Psoas muscle (tissue), 8 donors: ENCODE data around the gene ITPK1. TPM values are rescaled to one million over a fixed set of nuclear protein-coding genes. Genes with fewer than 3 reads are reported as not detected.

Source experiments
- ATAC-seq, 4 donors: fragments of 200-7000 bp; cut with Tn5 transposase; one replicate each; pipeline ENCODE4 v1.9.1; 2020; ENCODE audit warnings: moderate library complexity in 3 of 4, mild to moderate bottlenecking in 2 of 4
- DNase-seq, 2 donors: peaks; one replicate each; pipeline ENCODE4 v3.0.0-alpha.2; 2020
- H3K27ac ChIP-seq: fragments of 200-600 bp; one replicate; pipeline ENCODE4 v1.8.0; 2022
- H3K27me3 ChIP-seq, 3 donors: fragments of 200-600 bp in 1 of 3; one replicate each; pipeline versions ENCODE4 v1.6.1 to v1.8.0; 2013 to 2022; ENCODE audit warnings: low read length in 2 of 3, mild to moderate bottlenecking in 2 of 3, moderate library complexity in 1 of 3; ENCODE audit not compliant: insufficient read depth in 3 of 3
- H3K36me3 ChIP-seq, 2 donors: fragments of 200-600 bp in 1 of 2; one replicate each; pipeline versions ENCODE4 v1.6.1 to v1.8.0; 2013 to 2022; ENCODE audit warnings: low read depth in 1 of 2, mild to moderate bottlenecking in 1 of 2, moderate library complexity in 1 of 2; ENCODE audit not compliant: insufficient read depth in 1 of 2
- H3K4me1 ChIP-seq: fragments of 200-600 bp; one replicate; pipeline ENCODE4 v1.8.0; 2022
- H3K4me3 ChIP-seq: fragments of 200-600 bp; one replicate; pipeline ENCODE4 v1.8.0; 2022; ENCODE audit warnings: mild to moderate bottlenecking
- H3K9me3 ChIP-seq: fragments of 200-600 bp; one replicate; pipeline ENCODE4 v1.8.0; 2022
- WGBS, 3 donors: extraction: QIAGEN DNeasy Blood & Tissue Kit; methylation state at CpG; one replicate each; pipeline versions ENCODE4 v1.1.6 to v1.1.7; 2013; 5-methylcytosine and 5-hydroxymethylcytosine counted together
- intact Hi-C, 2 donors: fragments of 100-400 bp; cut with DNase I; formaldehyde crosslinking; loops; one replicate each; pipeline versions ENCODE4 v1.11.0 to v1.14.2; 2022
- polyA plus RNA-seq, 3 donors: library from polyadenylated mRNA; stranded (reverse); fragments of 200-250 nt; gene quantifications; one replicate each; pipeline ENCODE4 v1.2.3, GENCODE V29; 2013
- total RNA-seq, 4 donors: library from RNA; stranded (reverse); fragmentation: NEBNext Ultra II Directional in 2 of 4; extraction: Animal tissue kit (Norgen Biotek cat#: 25700) in 2 of 4; gene quantifications; one replicate each; pipeline versions ENCODE4 v1.2.1 to v1.2.4, GENCODE V29; 2021 to 2023
- TF ChIP-seq, protein P1 (sequence below): fragments of 200-600 bp; IDR thresholded peaks from one replicate; pipeline ENCODE4 v1.8.0; 2022; ENCODE audit warnings: antibody characterized with exemption
- donor health status: healthy with polysubstance abuse.
- donor health status: DM: no; HTN: no; CAD: no; lungs with moderate emphysema.
- donor health status: Bipolar disorder and iron deficiency.
- donor health status: healthy.
- donor health status: DM: yes; HTN: yes; CAD: no.
- donor health status: DM: no; HTN: no; CAD: no.
- donor health status: DM: no; HTN: no; CAD: no.
- donor health status: DM: yes; HTN: yes; CAD: no.

Gene ITPK1
- total and polyA plus RNA-seq, 7 donors: 30.0 to 61.1 (median 42.7) TPM

GRCh38 chr14:92997343-92998061 lies 118.2 kb downstream of the ITPK1 start:
- Histone ChIP-seq H3K36me3 (peaks cover 0 to 16% of the 10 kb centered on the region in 2 donors), H3K4me3 (no peak overlapping the region), H3K27me3 (no peaks in the 10 kb centered on the region), H3K27ac (no peak overlapping the region), H3K9me3 (no peaks in the 10 kb centered on the region), H3K4me1 (no peaks in the 10 kb centered on the region)
- intact Hi-C loops: no loop called here
- TF ChIP-seq, protein P1, sequence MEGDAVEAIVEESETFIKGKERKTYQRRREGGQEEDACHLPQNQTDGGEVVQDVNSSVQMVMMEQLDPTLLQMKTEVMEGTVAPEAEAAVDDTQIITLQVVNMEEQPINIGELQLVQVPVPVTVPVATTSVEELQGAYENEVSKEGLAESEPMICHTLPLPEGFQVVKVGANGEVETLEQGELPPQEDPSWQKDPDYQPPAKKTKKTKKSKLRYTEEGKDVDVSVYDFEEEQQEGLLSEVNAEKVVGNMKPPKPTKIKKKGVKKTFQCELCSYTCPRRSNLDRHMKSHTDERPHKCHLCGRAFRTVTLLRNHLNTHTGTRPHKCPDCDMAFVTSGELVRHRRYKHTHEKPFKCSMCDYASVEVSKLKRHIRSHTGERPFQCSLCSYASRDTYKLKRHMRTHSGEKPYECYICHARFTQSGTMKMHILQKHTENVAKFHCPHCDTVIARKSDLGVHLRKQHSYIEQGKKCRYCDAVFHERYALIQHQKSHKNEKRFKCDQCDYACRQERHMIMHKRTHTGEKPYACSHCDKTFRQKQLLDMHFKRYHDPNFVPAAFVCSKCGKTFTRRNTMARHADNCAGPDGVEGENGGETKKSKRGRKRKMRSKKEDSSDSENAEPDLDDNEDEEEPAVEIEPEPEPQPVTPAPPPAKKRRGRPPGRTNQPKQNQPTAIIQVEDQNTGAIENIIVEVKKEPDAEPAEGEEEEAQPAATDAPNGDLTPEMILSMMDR: no peak
- 66 to 77% (median 67%) methylated on average over 14 of the region's 14 CpGs for WGBS, 3 donors
- no peak for ATAC-seq
- DNase-seq: no peak

GRCh38 chr14:92995620-92996019 lies 120.1 kb downstream of the ITPK1 start:
- DNase-seq (no peak), ATAC-seq (no peak)
- 95 to 98% (median 97%) methylated on average over 9 of the region's 9 CpGs for WGBS, 3 donors
- H3K9me3 ChIP-seq: no peaks in the 10 kb centered on the region
- H3K4me1 ChIP-seq: no peaks in the 10 kb centered on the region
- no peak overlapping the region for H3K27ac ChIP-seq
- peaks cover 0 to 18% of the 10 kb centered on the region in 2 donors for H3K36me3 ChIP-seq
- intact Hi-C loops: no loop called here
- TF ChIP-seq, protein P1: no peak
- H3K4me3 ChIP-seq: no peak overlapping the region
- no peaks in the 10 kb centered on the region for H3K27me3 ChIP-seq

- TF ChIP-seq, protein P1: no peak
- Histone ChIP-seq H3K27ac (no peak overlapping the region), H3K4me1 (no peaks in the 10 kb centered on the region), H3K27me3 (no peaks in the 10 kb centered on the region), H3K4me3 (no peak overlapping the region), H3K36me3 (peaks cover 0 to 18% of the 10 kb centered on the region in 2 donors), H3K9me3 (no peaks in the 10 kb centered on the region)
- no peak for ATAC-seq
- intact Hi-C loops: no loop called here
- 93 to 95% (median 95%) methylated on average over 11 of the region's 11 CpGs for WGBS, 3 donors
- DNase-seq: no peak
These were observed 120.8 kb downstream of the ITPK1 start for GRCh38 chr14:92994942-92995341.

DNA sequence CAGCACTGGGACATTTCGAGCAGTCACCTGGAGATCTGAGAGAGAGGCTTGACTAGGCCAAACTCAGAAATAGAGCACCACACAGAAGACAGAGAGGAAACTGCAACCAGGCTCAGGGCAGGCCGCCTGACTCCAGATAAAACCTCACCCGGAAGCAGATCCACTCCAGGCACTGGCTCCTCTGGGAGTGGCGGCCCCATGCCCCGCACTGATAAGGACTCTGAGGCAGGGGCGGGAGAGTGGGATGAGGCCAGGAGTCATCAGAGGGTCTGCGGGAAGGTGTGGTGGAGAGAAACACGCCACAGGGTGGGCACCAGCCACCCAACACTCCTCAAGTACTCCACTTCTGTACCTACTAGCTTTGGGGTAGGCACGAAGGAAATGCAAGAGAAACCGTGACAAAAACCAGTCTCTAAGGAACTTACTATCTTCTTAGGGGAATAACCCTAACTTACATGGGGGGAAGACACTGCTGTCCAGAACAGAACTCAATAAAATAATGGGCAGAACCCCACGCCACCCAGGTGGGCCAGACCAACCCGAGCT lies 121.5 kb downstream of the ITPK1 start:
- H3K36me3 ChIP-seq: peaks cover 0 to 18% of the 10 kb centered on the region in 2 donors
- H3K4me1 ChIP-seq: no peaks in the 10 kb centered on the region
- DNase-seq (no peak), ATAC-seq (no peak)
- H3K4me3 ChIP-seq: no peak overlapping the region
- no peaks in the 10 kb centered on the region for H3K27me3 ChIP-seq
- no peak overlapping the region for H3K27ac ChIP-seq
- no peaks in the 10 kb centered on the region for H3K9me3 ChIP-seq
- TF ChIP-seq, protein P1: no peak
- 89 to 97% (median 95%) methylated on average over 12 of the region's 12 CpGs for WGBS, 3 donors
- intact Hi-C loops: no loop called here
